SKM-1 treated with dmso at 0.1 percent for 144 hours (cell line): Measurements from ENCODE around the gene RANBP9.

Experiments used
- DNase-seq: peaks from one replicate; lab custom pipeline; 2025; ENCODE audit not compliant: unreplicated experiment; lab: John Stamatoyannopoulos, UW

Gene RANBP9

GRCh38 chr6:13572240-13572639 lies 139.4 kb downstream of the RANBP9 start:
- no peak for DNase-seq
